ENCODE results near the gene EDARADD.

- TF ChIP-seq, protein P1, sequence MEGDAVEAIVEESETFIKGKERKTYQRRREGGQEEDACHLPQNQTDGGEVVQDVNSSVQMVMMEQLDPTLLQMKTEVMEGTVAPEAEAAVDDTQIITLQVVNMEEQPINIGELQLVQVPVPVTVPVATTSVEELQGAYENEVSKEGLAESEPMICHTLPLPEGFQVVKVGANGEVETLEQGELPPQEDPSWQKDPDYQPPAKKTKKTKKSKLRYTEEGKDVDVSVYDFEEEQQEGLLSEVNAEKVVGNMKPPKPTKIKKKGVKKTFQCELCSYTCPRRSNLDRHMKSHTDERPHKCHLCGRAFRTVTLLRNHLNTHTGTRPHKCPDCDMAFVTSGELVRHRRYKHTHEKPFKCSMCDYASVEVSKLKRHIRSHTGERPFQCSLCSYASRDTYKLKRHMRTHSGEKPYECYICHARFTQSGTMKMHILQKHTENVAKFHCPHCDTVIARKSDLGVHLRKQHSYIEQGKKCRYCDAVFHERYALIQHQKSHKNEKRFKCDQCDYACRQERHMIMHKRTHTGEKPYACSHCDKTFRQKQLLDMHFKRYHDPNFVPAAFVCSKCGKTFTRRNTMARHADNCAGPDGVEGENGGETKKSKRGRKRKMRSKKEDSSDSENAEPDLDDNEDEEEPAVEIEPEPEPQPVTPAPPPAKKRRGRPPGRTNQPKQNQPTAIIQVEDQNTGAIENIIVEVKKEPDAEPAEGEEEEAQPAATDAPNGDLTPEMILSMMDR (conservative IDR thresholded peaks at IDR 0.05; ENCODE audit: low read length) = no peak
- no peak for TF ChIP-seq EZH2phosphoT487 (IDR thresholded peaks at IDR 0.05; ENCODE audit: borderline replicate concordance, low read depth, low read length)
Observed at GRCh38 chr1:236494082-236494481, 100.0 kb downstream of the EDARADD start.
